Mucosa of rectum (tissue), 2 donors: Measurements from ENCODE around the gene INSL6.
"Not testable (repeated sequence)": the region's sequence is repeated elsewhere in the genome, so short reads cannot be mapped to it uniquely, and the experiment has no call there.

Experiments used
- H3K27ac ChIP-seq, 2 donors: one replicate each; pipeline ENCODE4 v1.7.0; 2013; ENCODE audit warnings: inconsistent platforms in 2 of 2, low read depth in 2 of 2, low read length in 2 of 2
- H3K27me3 ChIP-seq, 2 donors: one replicate each; pipeline ENCODE4 v1.7.0; 2013; ENCODE audit warnings: low read length in 2 of 2; ENCODE audit not compliant: control insufficient read depth in 2 of 2, insufficient read depth in 2 of 2
- H3K36me3 ChIP-seq, 2 donors: one replicate each; pipeline ENCODE4 v1.7.0; 2013; ENCODE audit warnings: low read length in 2 of 2; ENCODE audit not compliant: control insufficient read depth in 2 of 2, insufficient read depth in 2 of 2
- H3K4me1 ChIP-seq, 2 donors: one replicate each; pipeline ENCODE4 v1.7.0; 2013; ENCODE audit warnings: low read length in 2 of 2, mild to moderate bottlenecking in 1 of 2; ENCODE audit not compliant: control insufficient read depth in 2 of 2, insufficient read depth in 2 of 2
- H3K4me3 ChIP-seq, 2 donors: one replicate each; pipeline ENCODE4 v1.7.0; 2013; ENCODE audit warnings: low read length in 2 of 2
- H3K9ac ChIP-seq, 2 donors: one replicate each; pipeline ENCODE4 v1.7.0; 2013; ENCODE audit warnings: low read length in 2 of 2, low read depth in 1 of 2, mild to moderate bottlenecking in 1 of 2
- H3K9me3 ChIP-seq, 2 donors: one replicate each; pipeline ENCODE4 v1.7.0; 2013; ENCODE audit warnings: low read length in 2 of 2; ENCODE audit not compliant: control insufficient read depth in 2 of 2
- donor health status: healthy.
- donor health status: Normal muscosa, but diverticular disease.

INSL6 gene

GRCh38 chr9:5184776-5185175, 663 bp downstream of the INSL6 start:
- H3K9me3 ChIP-seq = no peaks in the 10 kb centered on the region
- peaks cover 0 to 2% of the 10 kb centered on the region in 2 donors for H3K4me1 ChIP-seq
- no peak overlapping the region for H3K9ac ChIP-seq
- H3K27me3 ChIP-seq = peaks cover 0 to 3% of the 10 kb centered on the region in 2 donors
- H3K27ac ChIP-seq = no peak overlapping the region
- no peaks in the 10 kb centered on the region for H3K36me3 ChIP-seq
- no peak overlapping the region for H3K4me3 ChIP-seq

GRCh38 chr9:5180631-5181030, 4.8 kb downstream of the INSL6 start:
- not testable (repeated sequence) for H3K27me3 ChIP-seq, H3K9ac ChIP-seq, H3K9me3 ChIP-seq, H3K4me1 ChIP-seq, H3K36me3 ChIP-seq, H3K4me3 ChIP-seq, H3K27ac ChIP-seq

GRCh38 chr9:5178126-5178805, 7.2 kb downstream of the INSL6 start:
- Histone ChIP-seq H3K4me3 (no peak overlapping the region), H3K27me3 (no peaks in the 10 kb centered on the region), H3K4me1 (no peaks in the 10 kb centered on the region), H3K36me3 (no peaks in the 10 kb centered on the region), H3K9me3 (no peaks in the 10 kb centered on the region), H3K27ac (no peak overlapping the region), H3K9ac (no peak overlapping the region)

GRCh38 chr9:5146241-5146640, 39.2 kb downstream of the INSL6 start:
- Histone ChIP-seq H3K27ac (no peak overlapping the region), H3K36me3 (peaks cover 0 to 5% of the 10 kb centered on the region in 2 donors), H3K9ac (no peak overlapping the region), H3K27me3 (no peaks in the 10 kb centered on the region), H3K4me1 (no peaks in the 10 kb centered on the region), H3K9me3 (no peaks in the 10 kb centered on the region), H3K4me3 (no peak overlapping the region)

- H3K27me3 ChIP-seq = no peaks in the 10 kb centered on the region
- H3K27ac ChIP-seq = no peak overlapping the region
- H3K9ac ChIP-seq = no peak overlapping the region
- H3K36me3 ChIP-seq = peaks cover 0 to 5% of the 10 kb centered on the region in 2 donors
- H3K9me3 ChIP-seq = no peaks in the 10 kb centered on the region
- no peak overlapping the region for H3K4me3 ChIP-seq
- H3K4me1 ChIP-seq = no peaks in the 10 kb centered on the region
Observed at GRCh38 chr9:5144217-5144616, 41.2 kb downstream of the INSL6 start.

- Histone ChIP-seq H3K27ac (no peak overlapping the region), H3K9me3 (no peaks in the 10 kb centered on the region), H3K27me3 (no peaks in the 10 kb centered on the region), H3K4me3 (no peak overlapping the region), H3K36me3 (no peaks in the 10 kb centered on the region), H3K4me1 (no peaks in the 10 kb centered on the region), H3K9ac (no peak overlapping the region)
Observed at GRCh38 chr9:5140151-5140550, 45.3 kb downstream of the INSL6 start.

GRCh38 chr9:5122516-5122915, 62.9 kb downstream of the INSL6 start:
- no peaks in the 10 kb centered on the region for H3K9me3 ChIP-seq
- peaks cover 3 to 15% of the 10 kb centered on the region in 2 donors for H3K36me3 ChIP-seq
- H3K9ac ChIP-seq = no peak overlapping the region

GRCh38 chr9:5122116-5122515, 63.3 kb downstream of the INSL6 start:
- Histone ChIP-seq H3K9ac (no peak overlapping the region), H3K4me1 (no peaks in the 10 kb centered on the region), H3K9me3 (no peaks in the 10 kb centered on the region), H3K36me3 (peaks cover 3 to 15% of the 10 kb centered on the region in 2 donors), H3K4me3 (no peak overlapping the region), H3K27me3 (no peaks in the 10 kb centered on the region), H3K27ac (no peak overlapping the region)

More at GRCh38 chr9:5122516-5122915, 62.9 kb downstream of the INSL6 start:
- Histone ChIP-seq H3K27me3 (no peaks in the 10 kb centered on the region), H3K4me1 (no peaks in the 10 kb centered on the region), H3K27ac (no peak overlapping the region), H3K4me3 (no peak overlapping the region)

GRCh38 chr9:5113994-5114748, 71.3 kb downstream of the INSL6 start:
- H3K27ac ChIP-seq = no peak overlapping the region
- H3K4me3 ChIP-seq = no peak overlapping the region
- H3K27me3 ChIP-seq = no peaks in the 10 kb centered on the region
- peaks cover 13 to 30% of the 10 kb centered on the region in 2 donors for H3K36me3 ChIP-seq
- H3K9ac ChIP-seq = no peak overlapping the region
- H3K9me3 ChIP-seq = no peaks in the 10 kb centered on the region
- H3K4me1 ChIP-seq = no peaks in the 10 kb centered on the region
